Parathyroid adenoma (tissue), 2 donors: ENCODE measurements around the gene TBCA.

Source experiments
- H2AFZ ChIP-seq: fragments of 300-600 bp; sonication (generic); one replicate; pipeline ENCODE4 v1.7.0; 2017; ENCODE audit warnings: antibody characterized with exemption, mild to moderate bottlenecking
- H3K27ac ChIP-seq: fragments of 300-600 bp; sonication (generic); one replicate; pipeline ENCODE4 v1.7.0; 2017
- H3K27me3 ChIP-seq: fragments of 300-600 bp; sonication (generic); one replicate; pipeline ENCODE4 v1.7.0; 2017; ENCODE audit warnings: low read length; ENCODE audit not compliant: control insufficient read depth, insufficient read depth
- H3K36me3 ChIP-seq: fragments of 300-600 bp; sonication (generic); one replicate; pipeline ENCODE4 v1.7.0; 2017; ENCODE audit warnings: low read length; ENCODE audit not compliant: control insufficient read depth, insufficient read depth
- H3K4me1 ChIP-seq: fragments of 300-600 bp; sonication (generic); one replicate; pipeline ENCODE4 v1.7.0; 2017; ENCODE audit warnings: control low read depth
- H3K4me2 ChIP-seq: fragments of 300-600 bp; sonication (generic); one replicate; pipeline ENCODE4 v1.7.0; 2017; ENCODE audit warnings: low read length
- H3K4me3 ChIP-seq: fragments of 300-600 bp; sonication (generic); one replicate; pipeline ENCODE4 v1.7.0; 2017; ENCODE audit warnings: low read depth, low read length
- H3K79me2 ChIP-seq: fragments of 300-600 bp; sonication (generic); one replicate; pipeline ENCODE4 v1.7.0; 2017; ENCODE audit warnings: control low read depth
- H3K9ac ChIP-seq: fragments of 300-600 bp; sonication (generic); one replicate; pipeline ENCODE4 v1.7.0; 2017; ENCODE audit warnings: mild to moderate bottlenecking
- H3K9me3 ChIP-seq: fragments of 300-600 bp; sonication (generic); one replicate; pipeline ENCODE4 v1.7.0; 2017; ENCODE audit warnings: low read length; ENCODE audit not compliant: control insufficient read depth
- TF ChIP-seq, protein P1 (sequence below): fragments of 300-600 bp; sonication (generic); IDR thresholded peaks from one replicate; pipeline ENCODE4 v1.7.0; 2017; ENCODE audit warnings: antibody characterized with exemption, mild to moderate bottlenecking
- donor health status: primary hyperparathyroidism.

The TBCA gene

GRCh38 chr5:77725616-77726015 is 50.5 kb downstream of the TBCA start:
- H3K4me1 ChIP-seq, result no peaks in the 10 kb centered on the region
- no peaks in the 10 kb centered on the region for H3K27me3 ChIP-seq
- H3K9ac ChIP-seq, result no peak overlapping the region
- H3K27ac ChIP-seq, result no peak overlapping the region
- H3K4me3 ChIP-seq, result no peak overlapping the region
- no peaks in the 10 kb centered on the region for H3K36me3 ChIP-seq
- peaks cover 19% of the 10 kb centered on the region for H3K79me2 ChIP-seq
- no peaks in the 10 kb centered on the region for H3K9me3 ChIP-seq
- TF ChIP-seq, protein P1, sequence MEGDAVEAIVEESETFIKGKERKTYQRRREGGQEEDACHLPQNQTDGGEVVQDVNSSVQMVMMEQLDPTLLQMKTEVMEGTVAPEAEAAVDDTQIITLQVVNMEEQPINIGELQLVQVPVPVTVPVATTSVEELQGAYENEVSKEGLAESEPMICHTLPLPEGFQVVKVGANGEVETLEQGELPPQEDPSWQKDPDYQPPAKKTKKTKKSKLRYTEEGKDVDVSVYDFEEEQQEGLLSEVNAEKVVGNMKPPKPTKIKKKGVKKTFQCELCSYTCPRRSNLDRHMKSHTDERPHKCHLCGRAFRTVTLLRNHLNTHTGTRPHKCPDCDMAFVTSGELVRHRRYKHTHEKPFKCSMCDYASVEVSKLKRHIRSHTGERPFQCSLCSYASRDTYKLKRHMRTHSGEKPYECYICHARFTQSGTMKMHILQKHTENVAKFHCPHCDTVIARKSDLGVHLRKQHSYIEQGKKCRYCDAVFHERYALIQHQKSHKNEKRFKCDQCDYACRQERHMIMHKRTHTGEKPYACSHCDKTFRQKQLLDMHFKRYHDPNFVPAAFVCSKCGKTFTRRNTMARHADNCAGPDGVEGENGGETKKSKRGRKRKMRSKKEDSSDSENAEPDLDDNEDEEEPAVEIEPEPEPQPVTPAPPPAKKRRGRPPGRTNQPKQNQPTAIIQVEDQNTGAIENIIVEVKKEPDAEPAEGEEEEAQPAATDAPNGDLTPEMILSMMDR, result no peak
- no peak overlapping the region for H2AFZ ChIP-seq
- no peak overlapping the region for H3K4me2 ChIP-seq

DNA sequence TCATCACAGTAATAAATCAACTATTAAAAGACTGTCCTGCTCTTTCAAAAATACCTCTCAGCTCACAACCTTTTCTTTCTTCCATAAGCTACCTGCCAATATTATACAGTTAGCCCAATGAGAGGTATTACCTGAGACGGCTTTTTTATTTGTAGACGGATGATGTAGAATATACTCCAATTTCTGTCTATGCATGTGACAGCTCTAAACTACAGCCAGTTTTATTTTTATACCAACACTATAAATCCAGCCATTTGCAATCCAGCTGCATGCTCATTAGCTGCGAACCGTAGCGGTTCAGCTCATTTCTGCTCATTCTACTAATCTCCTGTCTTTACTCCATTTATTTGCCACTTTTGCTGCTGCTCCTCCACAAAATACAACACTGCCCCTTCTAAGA is 51.2 kb downstream of the TBCA start:
- Histone ChIP-seq H3K4me3 (no peak overlapping the region), H3K36me3 (no peaks in the 10 kb centered on the region), H2AFZ (no peak overlapping the region), H3K27me3 (no peaks in the 10 kb centered on the region), H3K9ac (no peak overlapping the region), H3K9me3 (no peaks in the 10 kb centered on the region), H3K4me2 (no peak overlapping the region), H3K4me1 (no peaks in the 10 kb centered on the region), H3K79me2 (peaks cover 22% of the 10 kb centered on the region), H3K27ac (no peak overlapping the region)
- TF ChIP-seq, protein P1, result no peak

GRCh38 chr5:77719666-77720363 is 56.3 kb downstream of the TBCA start:
- no peak overlapping the region for H3K4me3 ChIP-seq
- no peaks in the 10 kb centered on the region for H3K27me3 ChIP-seq
- peaks cover 27% of the 10 kb centered on the region for H3K79me2 ChIP-seq
- no peak overlapping the region for H2AFZ ChIP-seq
- H3K4me1 ChIP-seq, result no peaks in the 10 kb centered on the region
- no peaks in the 10 kb centered on the region for H3K9me3 ChIP-seq
- no peak overlapping the region for H3K9ac ChIP-seq
- no peak overlapping the region for H3K27ac ChIP-seq
- H3K4me2 ChIP-seq, result no peak overlapping the region
- H3K36me3 ChIP-seq, result no peaks in the 10 kb centered on the region
- TF ChIP-seq, protein P1, result no peak

DNA sequence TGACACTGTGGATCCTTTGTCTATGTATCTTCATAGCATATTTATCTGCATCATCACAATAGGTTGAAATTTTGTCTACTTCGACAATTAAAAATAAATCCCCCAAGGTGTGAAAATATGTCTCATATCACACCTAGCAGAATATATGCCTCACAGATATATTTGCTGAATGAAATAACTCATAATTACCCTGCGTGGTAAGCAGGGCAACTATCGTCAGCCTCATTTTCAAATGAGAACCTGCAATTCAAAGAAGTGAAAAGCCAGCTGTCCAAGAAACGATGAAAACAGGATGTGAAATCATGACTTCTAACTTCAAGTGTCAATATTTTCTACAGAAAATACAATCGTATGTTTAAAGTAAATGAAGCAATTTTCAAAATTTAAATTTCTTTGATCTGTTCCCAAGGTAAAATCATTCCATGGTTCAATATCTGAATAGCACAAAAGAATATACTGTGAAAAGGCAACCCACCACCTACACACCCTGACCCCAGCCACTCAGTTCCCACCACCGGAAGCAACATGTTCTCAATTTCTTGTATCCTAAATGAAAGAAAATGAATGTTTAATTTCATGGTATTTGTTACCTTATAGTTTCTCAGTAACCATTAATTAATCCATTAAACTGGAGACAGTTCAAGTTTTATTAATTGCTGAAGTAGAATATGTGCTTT is 57.1 kb downstream of the TBCA start:
- TF ChIP-seq, protein P1, result no peak
- Histone ChIP-seq H3K4me3 (no peak overlapping the region), H3K27ac (no peak overlapping the region), H3K79me2 (peaks cover 30% of the 10 kb centered on the region), H3K36me3 (no peaks in the 10 kb centered on the region), H3K27me3 (no peaks in the 10 kb centered on the region), H3K4me1 (no peaks in the 10 kb centered on the region), H3K4me2 (no peak overlapping the region), H3K9ac (no peak overlapping the region), H3K9me3 (no peaks in the 10 kb centered on the region), H2AFZ (no peak overlapping the region)
